B cell (primary cell): ENCODE data around the gene JAKMIP2.

Experiments
- CTCF ChIP-seq: fragments of 200-600 bp; IDR thresholded peaks from one replicate; pipeline ENCODE4 v1.8.0; 2022; ENCODE audit warnings: antibody characterized with exemption, mild to moderate bottlenecking
- EZH2 ChIP-seq: IDR thresholded peaks from 2 replicates; pipeline ENCODE4 v1.6.1; 2012; ENCODE audit warnings: borderline replicate concordance, low read depth, mild to moderate bottlenecking, moderate library complexity, low read length; ENCODE audit not compliant: insufficient read depth, poor library complexity, severe bottlenecking

GRCh38 chr5:147564124-147564486 lies 218.4 kb downstream of the JAKMIP2 start:
- no peak for TF ChIP-seq CTCF
- TF ChIP-seq EZH2 = no peak
